Endothelial cell of umbilical vein (primary cell): ENCODE results near the gene PLEKHG7.

Experiments
- CTCF ChIP-seq, 2 donors: IDR thresholded peaks; 1 replicate in 1 of 2; 2 replicates in 1 of 2; pipeline ENCODE4 v1.5.1; 2011; ENCODE audit warnings: low read length in 2 of 2, mild to moderate bottlenecking in 2 of 2, moderate library complexity in 2 of 2, control low read depth in 1 of 2, inconsistent platforms in 1 of 2, low read depth in 1 of 2; ENCODE audit not compliant: insufficient read depth in 1 of 2; ENCODE audit errors: extremely low read depth in 1 of 2
- EZH2 ChIP-seq: IDR thresholded peaks from 2 replicates; pipeline ENCODE4 v1.6.1; 2012; ENCODE audit warnings: borderline replicate concordance, low read depth, mild to moderate bottlenecking, moderate library complexity, low read length, inconsistent platforms; ENCODE audit not compliant: severe bottlenecking
- FOS ChIP-seq: IDR thresholded peaks from 2 replicates; pipeline ENCODE4 v1.6.1; 2011; ENCODE audit warnings: mild to moderate bottlenecking, low read length, moderate library complexity, borderline replicate concordance; ENCODE audit not compliant: insufficient read depth
- JUN ChIP-seq: IDR thresholded peaks from 2 replicates; pipeline ENCODE4 v1.6.1; 2011; ENCODE audit warnings: borderline replicate concordance, low read depth; ENCODE audit not compliant: insufficient read length, insufficient read depth
- POLR2A ChIP-seq: IDR thresholded peaks from 2 replicates; pipeline ENCODE4 v1.6.1; 2012; ENCODE audit warnings: low read depth, mild to moderate bottlenecking, control low read depth, low read length
- POLR2AphosphoS5 ChIP-seq: IDR thresholded peaks from 2 replicates; pipeline ENCODE4 v1.6.1; 2012; ENCODE audit warnings: low read depth, mild to moderate bottlenecking, control low read depth, low read length, moderate library complexity; ENCODE audit not compliant: insufficient read depth
- TF ChIP-seq, protein P1 (sequence below): IDR thresholded peaks from 2 replicates; pipeline ENCODE4 v1.6.1; 2011; ENCODE audit not compliant: insufficient read depth, insufficient read length

DNA sequence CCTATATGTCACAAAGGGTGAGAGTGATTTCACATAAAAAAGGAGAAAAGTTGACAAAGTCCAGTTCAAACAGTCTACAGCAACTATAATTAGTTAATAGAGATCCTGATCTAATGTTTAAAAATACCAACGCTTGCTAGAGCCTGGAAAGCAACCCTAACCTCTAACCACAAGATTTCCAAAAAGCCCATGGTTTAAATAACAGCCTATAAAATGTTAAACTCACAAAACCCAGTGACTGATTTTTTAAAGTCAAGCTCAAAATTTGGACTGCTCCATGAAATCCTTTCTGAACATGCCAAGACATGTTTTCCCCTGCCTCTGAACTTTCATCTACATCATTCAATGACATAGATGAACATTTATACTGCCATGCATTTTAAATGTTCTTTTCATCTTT, 81.6 kb downstream of the PLEKHG7 start:
- TF ChIP-seq POLR2AphosphoS5 = no peak
- TF ChIP-seq CTCF (IDR thresholded peaks at IDR 0.05; ENCODE audit: extremely low read depth in 1 of 2, insufficient read depth in 1 of 2, low read depth in 1 of 2, low read length in 2 of 2) = no peak
- TF ChIP-seq EZH2 = no peak
- no peak for TF ChIP-seq JUN
- no peak for TF ChIP-seq POLR2A
- TF ChIP-seq, protein P1, sequence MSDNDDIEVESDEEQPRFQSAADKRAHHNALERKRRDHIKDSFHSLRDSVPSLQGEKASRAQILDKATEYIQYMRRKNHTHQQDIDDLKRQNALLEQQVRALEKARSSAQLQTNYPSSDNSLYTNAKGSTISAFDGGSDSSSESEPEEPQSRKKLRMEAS = no peak
- TF ChIP-seq FOS = no peak
